Measurements from ENCODE around the gene ZNF470.

ZNF470 gene

GRCh38 chr19:56567274-56568120, at the start of gene ZNF470:
TSS of gene ZNF470 (plus strand) at chr19:56567468. CDS start at chr19:56570312, 2,844 bp downstream.
- peak; percentile 88 for DNase-seq

- DNase-seq = no peak
Observed at GRCh38 chr19:56525214-56525860, 41.9 kb upstream of the ZNF470 start.

GRCh38 chr19:56537442-56537841, 29.8 kb upstream of the ZNF470 start:
- DNase-seq = no peak

GRCh38 chr19:56538254-56538760, 29.0 kb upstream of the ZNF470 start:
- peak; percentile 93 for DNase-seq

GRCh38 chr19:56538761-56539263, 28.5 kb upstream of the ZNF470 start, which contains the start of gene ZFP28:
TSS of gene ZFP28 (plus strand) at chr19:56538948. CDS start at chr19:56539019, 71 bp downstream.
- no peak for DNase-seq

GRCh38 chr19:56543776-56544175, 23.5 kb upstream of the ZNF470 start:
- no peak for DNase-seq

GRCh38 chr19:56547535-56547934, 19.7 kb upstream of the ZNF470 start:
- DNase-seq = no peak

GRCh38 chr19:56554272-56554869, 12.9 kb upstream of the ZNF470 start:
- DNase-seq = no peak

- no peak for DNase-seq
Observed at GRCh38 chr19:56562766-56563165, 4.5 kb upstream of the ZNF470 start.

GRCh38 chr19:56566904-56567273, 379 bp upstream of the ZNF470 start:
- peak; percentile 52 for DNase-seq

GRCh38 chr19:56572589-56572988, 5.3 kb downstream of the ZNF470 start:
- DNase-seq = no peak

- no peak for DNase-seq
Observed at GRCh38 chr19:56573914-56574313, 6.6 kb downstream of the ZNF470 start.

- no peak for DNase-seq
Observed at GRCh38 chr19:56577719-56578602, 10.7 kb downstream of the ZNF470 start.

- DNase-seq = no peak
Observed at GRCh38 chr19:56594446-56594782, 27.1 kb downstream of the ZNF470 start.

GRCh38 chr19:56594783-56595547, 27.7 kb downstream of the ZNF470 start, which contains the start of gene ZNF71:
TSS of gene ZNF71 (plus strand) at chr19:56595302. CDS start at chr19:56601559, 6,257 bp downstream.
- peak; percentile 91 for DNase-seq

- no peak for DNase-seq
Observed at GRCh38 chr19:56595548-56595899, 28.3 kb downstream of the ZNF470 start.

- DNase-seq = no peak
Observed at GRCh38 chr19:56596676-56597075, 29.4 kb downstream of the ZNF470 start.

GRCh38 chr19:56597696-56598095, 30.4 kb downstream of the ZNF470 start:
- no peak for DNase-seq

- no peak for DNase-seq
Observed at GRCh38 chr19:56601375-56601774, 34.1 kb downstream of the ZNF470 start.

- DNase-seq = no peak
Observed at GRCh38 chr19:56603829-56604228, 36.6 kb downstream of the ZNF470 start.

- no peak for DNase-seq
Observed at GRCh38 chr19:56608274-56608964, 41.2 kb downstream of the ZNF470 start.
